Activated CD8-positive, alpha-beta memory T cell treated with anti-CD3 and anti-CD28 coated beads for 4 hours (primary cell): ENCODE results near the gene SCNM1.
"Not testable (repeated sequence)": the region's sequence is repeated elsewhere in the genome, so short reads cannot be mapped to it uniquely, and the experiment has no call there.

Experiments used
- DNase-seq, 2 donors: peaks; one replicate each; pipeline ENCODE4 v3.0.0-alpha.2; 2020; ENCODE audit warnings: low read depth in 2 of 2

The SCNM1 gene

GRCh38 chr1:151193304-151193703 lies 27.4 kb downstream of the SCNM1 start:
- no peak for DNase-seq

- DNase-seq = no peak
These were observed 27.9 kb downstream of the SCNM1 start for GRCh38 chr1:151193856-151194255.

- DNase-seq = not testable (repeated sequence)
These were observed 29.1 kb downstream of the SCNM1 start for GRCh38 chr1:151194894-151195594.

- peak; percentile 6 to 27 for DNase-seq
These were observed 30.4 kb downstream of the SCNM1 start for GRCh38 chr1:151196292-151196800.

- DNase-seq = no peak
These were observed 31.9 kb downstream of the SCNM1 start for GRCh38 chr1:151197863-151198253.

- peak; percentile 95 to 98 for DNase-seq
These were observed 32.5 kb downstream of the SCNM1 start, which contains the start of gene PIP5K1A for GRCh38 chr1:151198254-151199127. PIP5K1A (plus strand) TSS chr1:151198552; CDS start chr1:151198997, 445 bp downstream.

- DNase-seq = no peak
These were observed 34.1 kb downstream of the SCNM1 start for GRCh38 chr1:151199873-151200581.

GRCh38 chr1:151205381-151205965 lies 39.5 kb downstream of the SCNM1 start:
- DNase-seq = not testable (repeated sequence)

GRCh38 chr1:151210830-151211229 lies 44.9 kb downstream of the SCNM1 start:
- no peak for DNase-seq

GRCh38 chr1:151211972-151212705 lies 46.2 kb downstream of the SCNM1 start:
- DNase-seq = no peak

GRCh38 chr1:151213560-151213959 lies 47.6 kb downstream of the SCNM1 start:
- DNase-seq = no peak
